Astrocyte of the cerebellum (primary cell): ENCODE data around the gene CALHM2.

Source experiments
- DNase-seq: peaks from one replicate; pipeline ENCODE4 v3.0.0-alpha.2; 2011; ENCODE audit warnings: low read depth
- H3K4me3 ChIP-seq: 2 replicates; pipeline ENCODE4 v1.5.1; 2011; ENCODE audit warnings: mild to moderate bottlenecking, low read depth, low read length, moderate library complexity
- CTCF ChIP-seq: IDR thresholded peaks from 2 replicates; pipeline ENCODE4 v1.5.1; 2012; ENCODE audit warnings: low read length, low read depth, moderate library complexity, mild to moderate bottlenecking; ENCODE audit errors: missing control alignments
- in situ Hi-C: cut with HindIII; loops from 2 replicates; pipeline ENCODE4 v1.10.0; 2017; ENCODE audit warnings: low sequenced_read_pairs

The CALHM2 gene

GRCh38 chr10:103495321-103495720 lies 43.2 kb upstream of the CALHM2 start:
- in situ Hi-C loops = no loop called here
- no peak overlapping the region for H3K4me3 ChIP-seq
- no peak for TF ChIP-seq CTCF
- no peak for DNase-seq

DNA sequence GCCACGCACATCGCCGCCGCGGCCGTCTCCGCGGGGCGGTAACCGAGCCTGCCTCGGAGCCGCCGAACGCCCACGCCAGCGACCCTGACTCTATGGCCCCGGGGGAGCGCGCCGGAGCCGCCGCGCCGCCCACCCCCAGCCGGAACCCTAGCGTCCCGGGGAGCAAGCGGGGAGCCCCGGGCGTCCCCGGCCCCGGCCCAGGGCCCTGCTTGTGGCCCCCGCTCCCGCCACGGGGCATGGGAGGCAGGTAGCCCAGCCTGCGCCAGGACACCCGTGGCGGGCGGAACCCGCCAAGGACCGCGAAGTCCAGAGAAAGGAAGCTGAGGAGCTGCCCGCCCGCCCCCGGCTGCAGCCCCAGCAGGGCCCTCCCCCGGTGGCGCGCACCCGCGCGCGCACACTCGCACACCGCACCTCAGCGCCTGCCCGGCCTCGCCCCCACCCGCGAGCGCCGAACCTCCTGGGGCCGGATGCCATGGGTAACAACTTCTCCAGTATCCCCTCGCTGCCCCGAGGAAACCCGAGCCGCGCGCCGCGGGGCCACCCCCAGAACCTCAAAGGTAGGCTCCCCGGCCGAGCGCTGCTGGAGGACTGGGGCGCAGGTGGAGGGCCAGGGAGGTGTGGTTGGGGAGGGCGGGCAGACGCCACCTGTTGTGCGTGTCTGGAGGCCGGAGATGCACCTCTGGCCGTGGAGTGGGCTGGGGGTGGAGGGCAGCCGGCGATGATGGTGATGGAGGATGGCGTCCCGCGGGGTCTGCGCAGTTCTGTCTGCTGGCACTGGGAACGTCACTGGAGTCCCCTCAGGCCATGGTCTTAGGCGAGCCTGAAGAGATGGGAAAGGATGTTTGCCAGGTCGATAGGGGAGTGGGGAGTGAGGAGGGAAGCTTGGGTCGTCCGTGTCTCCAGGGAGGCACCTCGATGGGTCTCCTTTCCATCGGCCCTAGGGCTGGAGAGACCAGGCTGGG lies 42.0 kb upstream of the CALHM2 start:
- H3K4me3 ChIP-seq = peak overlapping the region; percentile 16
- in situ Hi-C loops = loop anchor here (5.0 kb wide), 1 partner anchor 87 kb away; no protein-coding TSS in a partner anchor
- DNase-seq = no peak
- TF ChIP-seq CTCF = no peak

DNA sequence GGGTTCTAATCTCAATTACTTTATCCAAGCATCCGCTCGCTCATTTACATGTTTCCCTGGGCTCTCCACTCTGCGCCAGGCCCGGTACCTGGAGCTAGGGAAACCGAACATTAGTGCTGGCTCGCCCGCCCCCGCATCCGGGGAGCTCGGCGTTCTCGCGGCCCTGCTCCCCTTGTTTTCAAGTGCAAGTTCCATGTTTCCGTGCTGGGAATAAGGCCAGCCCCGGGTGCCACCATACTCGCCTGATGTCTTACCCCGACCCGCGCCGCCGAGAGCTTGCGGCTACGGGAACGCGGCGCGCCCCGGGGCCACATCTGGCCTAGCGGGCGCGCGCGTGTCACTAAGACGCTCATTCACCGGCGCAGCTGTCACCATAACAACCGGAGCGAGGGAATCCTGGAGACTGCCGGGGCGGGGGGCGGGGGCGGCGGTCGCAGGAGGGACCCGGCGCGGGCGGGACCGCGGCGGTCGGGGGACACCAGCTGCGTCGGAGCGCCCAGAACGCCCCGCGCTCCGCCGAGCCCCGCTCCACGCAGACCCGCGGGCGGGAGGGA lies 41.3 kb upstream of the CALHM2 start, which contains the start of gene NEURL1:
Gene NEURL1 (plus strand): TSS at position 344 of the 554 bp plus-strand sequence. CDS start 683 bp downstream, outside the sequence.
- peak within 1 kb of the TSS; percentile 22 for H3K4me3 ChIP-seq
- no peak for TF ChIP-seq CTCF
- in situ Hi-C loops = loop anchor here (5.0 kb wide), 1 partner anchor 86 kb away; no protein-coding TSS in a partner anchor
- no peak for DNase-seq

DNA sequence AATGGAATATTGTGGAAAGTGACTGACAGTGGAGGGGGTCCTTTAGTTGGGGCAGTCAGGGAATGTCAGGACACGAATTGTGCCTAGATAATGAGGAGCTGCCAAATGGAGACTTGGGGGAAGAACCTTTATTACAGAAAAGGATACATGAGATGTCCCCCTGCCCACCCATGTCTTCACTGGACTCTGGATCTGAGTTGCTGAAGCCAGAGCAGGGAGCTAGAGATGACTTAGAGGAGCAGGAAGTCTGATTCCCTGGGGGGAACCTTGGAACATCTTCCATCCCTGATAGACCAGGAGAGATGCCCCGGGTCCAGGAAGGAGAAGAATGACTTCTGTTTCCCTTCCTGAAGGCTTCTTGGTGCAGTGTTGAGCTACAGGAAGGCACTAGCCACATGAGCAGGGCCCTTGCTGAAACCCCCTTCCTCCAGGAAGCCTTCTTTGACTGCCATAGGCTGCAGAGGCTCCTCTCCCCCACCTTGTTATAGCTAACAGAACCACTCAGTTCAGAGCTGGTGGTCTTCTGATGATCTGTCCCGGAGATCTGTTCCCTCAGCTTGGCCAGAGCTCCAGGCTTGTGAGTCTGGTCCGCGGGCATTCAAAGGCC lies 40.6 kb upstream of the CALHM2 start:
- TF ChIP-seq CTCF = no peak
- no peak overlapping the region for H3K4me3 ChIP-seq
- in situ Hi-C loops = loop anchor here (5.0 kb wide), 1 partner anchor 85 kb away; no protein-coding TSS in a partner anchor
- no peak for DNase-seq

DNA sequence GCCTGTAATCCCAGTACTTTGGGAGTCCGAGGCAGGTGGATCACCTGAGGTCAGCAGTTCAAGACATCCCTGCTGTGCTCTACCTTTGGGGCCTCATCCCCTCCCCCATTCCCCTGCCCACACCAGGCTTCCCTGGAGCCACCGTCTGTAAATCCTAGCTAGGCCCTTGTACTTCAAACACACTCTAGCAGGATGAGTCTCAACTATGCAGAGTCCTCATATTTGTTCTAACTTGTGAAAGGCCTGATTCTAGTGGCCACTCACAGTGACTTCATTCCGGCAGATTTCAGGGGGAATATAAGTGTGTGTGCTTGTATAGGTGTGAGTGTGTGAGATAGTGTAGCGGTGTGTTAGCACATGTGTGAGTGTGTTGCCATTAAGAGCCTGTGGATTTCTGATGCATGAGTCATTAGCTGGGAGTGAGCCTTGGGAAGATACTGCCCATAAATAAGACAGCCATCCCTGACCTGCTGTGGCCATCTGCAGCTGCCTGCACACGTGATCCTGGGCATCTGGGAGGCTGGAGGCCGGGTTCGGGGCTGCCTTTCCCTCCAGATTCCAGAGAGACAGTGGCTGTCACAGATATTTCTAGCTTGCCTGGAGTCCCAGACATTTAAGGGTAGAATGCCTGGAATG lies 39.7 kb upstream of the CALHM2 start:
- no peak overlapping the region for H3K4me3 ChIP-seq
- DNase-seq = peak; percentile 62
- no peak for TF ChIP-seq CTCF
- in situ Hi-C loops = loop anchor here (5.0 kb wide), 1 partner anchor 85 kb away; no protein-coding TSS in a partner anchor

GRCh38 chr10:103490986-103491314 lies 38.8 kb upstream of the CALHM2 start:
- in situ Hi-C loops = loop anchor here (5.0 kb wide), 1 partner anchor 84 kb away; no protein-coding TSS in a partner anchor

More at GRCh38 chr10:103490986-103491314, 38.8 kb upstream of the CALHM2 start:
- TF ChIP-seq CTCF = no peak
- H3K4me3 ChIP-seq = no peak overlapping the region
- no peak for DNase-seq
